HepG2 (cell line): Measurements from ENCODE around the gene VWA5B1. TPM values are rescaled to one million over a fixed set of nuclear protein-coding genes. Genes with fewer than 3 reads are reported as not detected.

Source experiments
- ATAC-seq: fragments of 200-7000 bp; cut with Tn5 transposase; 3 replicates; pipeline ENCODE4 v1.9.1; 2020; ENCODE audit warnings: mild to moderate bottlenecking, moderate library complexity
- BruUV-seq: library from RNA; stranded (reverse); fragments of 400-500 nt; replicated peaks from 2 replicates; lab custom pipeline; 2021; lab: Mats Ljungman, UMichigan
- CTCF ChIA-PET: fragments of 300-600 bp; formaldehyde crosslinking; extraction: SDS; loops from one replicate; lab custom pipeline; 2021; ENCODE audit warnings: low total read pairs, inconsistent platforms, low intra/inter-chr PET ratio; lab: Yijun Ruan, JAX
- POLR2A ChIA-PET: fragments of 350-600 bp; sonication (Branson Sonifier 250); formaldehyde crosslinking; loops from one replicate; lab custom pipeline; 2020; ENCODE audit warnings: antibody characterized with exemption, inconsistent platforms; lab: Yijun Ruan, JAX
- DNase-seq: peaks from one replicate; pipeline ENCODE4 v3.0.0-alpha.2; 2015; ENCODE audit warnings: low spot score
- FAIRE-seq: peaks from 3 replicates; lab custom pipeline; 2011; peaks lifted over from hg19 to GRCh38; lab: Jason Lieb, UNC
- H2AFZ ChIP-seq: one replicate; pipeline ENCODE4 v1.6.1; 2011; ENCODE audit warnings: low read length, inconsistent platforms
- H3K27ac ChIP-seq: fragments of 300-600 bp; 3 replicates; pipeline ENCODE4 v1.8.0; 2011; ENCODE audit warnings: mixed run types, mild to moderate bottlenecking, mixed read lengths, low read length, inconsistent platforms; ENCODE audit not compliant: insufficient read depth; ENCODE audit errors: extremely low read length
- H3K27me3 ChIP-seq, 2 experiments: fragments of 200-600 bp in 1 of 2; 2 replicates in 1 of 2; 3 replicates in 1 of 2; pipeline versions ENCODE4 v1.6.0 to v1.8.0; 2011; ENCODE audit warnings: low read length in 2 of 2, mild to moderate bottlenecking in 2 of 2, moderate library complexity in 2 of 2, inconsistent platforms in 1 of 2; ENCODE audit not compliant: insufficient read depth in 2 of 2, control insufficient read depth in 1 of 2
- H3K36me3 ChIP-seq, 2 experiments: fragments of 200-600 bp in 1 of 2; replicated peaks in 1 of 2; 2 replicates in 1 of 2; 3 replicates in 1 of 2; pipeline versions ENCODE4 v1.5.1 to v1.8.0; 2011; ENCODE audit warnings: low read length in 2 of 2, inconsistent platforms in 1 of 2; ENCODE audit not compliant: insufficient read depth in 2 of 2, control insufficient read depth in 1 of 2
- H3K4me1 ChIP-seq: 2 replicates; pipeline ENCODE4 v1.5.1; 2012; ENCODE audit warnings: low read length, inconsistent platforms; ENCODE audit not compliant: insufficient read depth
- H3K4me2 ChIP-seq: 2 replicates; pipeline ENCODE4 v1.6.0; 2011; ENCODE audit warnings: low read depth, low read length, inconsistent platforms
- H3K4me3 ChIP-seq, 3 experiments: fragments of 200-600 bp in 1 of 3; sonication (generic), shearing (Covaris generic) in 1 of 3; replicated peaks in 1 of 3; 2 replicates each; pipeline ENCODE4 v1.5.1; 2011 to 2016; ENCODE audit warnings: low read length in 3 of 3, inconsistent platforms in 2 of 3, low read depth in 2 of 3, mild to moderate bottlenecking in 2 of 3, control low read depth in 1 of 3, mixed read lengths in 1 of 3; ENCODE audit not compliant: insufficient read depth in 1 of 3
- H3K79me2 ChIP-seq: one replicate; pipeline ENCODE4 v1.6.1; 2011; ENCODE audit warnings: low read length, inconsistent platforms; ENCODE audit not compliant: insufficient read depth
- H3K9ac ChIP-seq: 2 replicates; pipeline ENCODE4 v1.6.0; 2011; ENCODE audit warnings: mild to moderate bottlenecking, low read depth, low read length, inconsistent platforms; ENCODE audit not compliant: insufficient read depth
- H3K9me3 ChIP-seq: 2 replicates; pipeline ENCODE4 v1.5.1; 2012; ENCODE audit warnings: mild to moderate bottlenecking, low read length
- H4K20me1 ChIP-seq: 2 replicates; pipeline ENCODE4 v1.6.0; 2011; ENCODE audit warnings: inconsistent platforms, mild to moderate bottlenecking, low read length, moderate library complexity; ENCODE audit not compliant: insufficient read depth
- EED ChIP-seq: sonication (generic); formaldehyde crosslinking; IDR thresholded peaks from 2 replicates; pipeline ENCODE4 v1.5.0; 2020; ENCODE audit warnings: mild to moderate bottlenecking, missing genetic modification reagents
- RFXANK ChIP-seq: IDR thresholded peaks from 2 replicates; pipeline ENCODE4 v1.6.1; 2016
- SETDB1 ChIP-seq: sonication (generic); formaldehyde crosslinking; IDR thresholded peaks from 2 replicates; pipeline ENCODE4 v1.5.1; 2020; ENCODE audit warnings: missing genetic modification reagents, mild to moderate bottlenecking, borderline replicate concordance
- SP140L ChIP-seq: sonication (generic); formaldehyde crosslinking; IDR thresholded peaks from 2 replicates; pipeline ENCODE4 v1.4.0; 2020; ENCODE audit warnings: missing genetic modification reagents, borderline replicate concordance
- TCF12 ChIP-seq, 2 experiments: fragments of 450-650 bp in 1 of 2; sonication (generic) in 1 of 2; formaldehyde crosslinking in 1 of 2; IDR thresholded peaks; 2 replicates each; pipeline versions ENCODE4 v1.6.1 to v1.8.0; 2017 to 2022; ENCODE audit warnings: antibody characterized with exemption in 1 of 2, mild to moderate bottlenecking in 1 of 2, missing genetic modification reagents in 1 of 2, moderate library complexity in 1 of 2
- U2AF1 ChIP-seq: fragments of 200-400 bp; formaldehyde crosslinking; optimal IDR thresholded peaks from 2 replicates; pipeline ENCODE3; 2017; ENCODE audit warnings: mild to moderate bottlenecking, low read depth, low read length
- ZNF441 ChIP-seq: sonication (generic); formaldehyde crosslinking; IDR thresholded peaks from 2 replicates; pipeline ENCODE4 v1.7.0; 2021; ENCODE audit warnings: missing genetic modification reagents, borderline replicate concordance
- ZNF570 ChIP-seq: sonication (generic); formaldehyde crosslinking; IDR thresholded peaks from 2 replicates; pipeline ENCODE4 v1.4.0; 2020; ENCODE audit warnings: mild to moderate bottlenecking, missing genetic modification reagents, borderline replicate concordance
- ZNF782 ChIP-seq: sonication (generic); formaldehyde crosslinking; IDR thresholded peaks from 2 replicates; pipeline ENCODE4 v1.4.0; 2020; ENCODE audit warnings: missing genetic modification reagents, mild to moderate bottlenecking, borderline replicate concordance
- WGBS: methylation state at CpG from one replicate; pipeline ENCODE4 v1.1.6; 2017; ENCODE audit warnings: low lambda C conversion rate; 5-methylcytosine and 5-hydroxymethylcytosine counted together
- in situ Hi-C: cut with HindIII; loops from 2 replicates; pipeline ENCODE4 v1.10.0; 2017; ENCODE audit warnings: low pct_unique_long_range_greater_than_20kb; ENCODE audit not compliant: extremely low pct_ligation_motif_present
- intact Hi-C: fragments of 100-400 bp; cut with micrococcal nuclease; formaldehyde crosslinking; loops from one replicate; pipeline ENCODE4 v1.10.0; 2022; ENCODE audit not compliant: unreplicated experiment
- polyA plus RNA-seq, 8 experiments: library from polyadenylated mRNA; depleted of rRNA in 3 of 8; stranded (reverse) in 7 of 8; unstranded in 1 of 8; fragments of >200 nt; fragmentation: Illumina TruSeq in 4 of 8; extraction: Trizol in 4 of 8; gene quantifications; 2 replicates each; pipeline versions ENCODE4 v1.2.1 to v1.2.3, GENCODE V29; 2011 to 2016; ENCODE audit warnings: low read depth in 4 of 8, missing spikeins in 1 of 8, mixed read lengths in 1 of 8; ENCODE audit not compliant: insufficient read depth in 1 of 8
- total RNA-seq, 5 experiments: library from RNA; depleted of rRNA; stranded (reverse); fragments of >200 nt; fragmentation: Illumina TruSeq; extraction: Trizol; gene quantifications; 2 replicates each; pipeline ENCODE4 v1.2.3, GENCODE V29; 2016; ENCODE audit warnings: low read depth in 1 of 5
- TF ChIP-seq, protein P1 (sequence below): sonication (generic); formaldehyde crosslinking; IDR thresholded peaks from 2 replicates; pipeline ENCODE4 v1.4.0; 2020; ENCODE audit warnings: missing genetic modification reagents
- TF ChIP-seq, protein P2 (sequence below): sonication (generic); formaldehyde crosslinking; IDR thresholded peaks from 2 replicates; pipeline ENCODE4 v1.5.1; 2020; ENCODE audit warnings: mild to moderate bottlenecking, missing genetic modification reagents, borderline replicate concordance
- TF ChIP-seq, protein P3 (sequence below): sonication (generic); formaldehyde crosslinking; IDR thresholded peaks from 2 replicates; pipeline ENCODE4 v1.8.0; 2022; ENCODE audit warnings: mild to moderate bottlenecking, missing genetic modification reagents

Gene VWA5B1
- total and polyA plus RNA-seq, 2 of the 13 experiments (the other 11 are each of a cell fraction or from before 2014, with no cell fraction given): not detected

DNA sequence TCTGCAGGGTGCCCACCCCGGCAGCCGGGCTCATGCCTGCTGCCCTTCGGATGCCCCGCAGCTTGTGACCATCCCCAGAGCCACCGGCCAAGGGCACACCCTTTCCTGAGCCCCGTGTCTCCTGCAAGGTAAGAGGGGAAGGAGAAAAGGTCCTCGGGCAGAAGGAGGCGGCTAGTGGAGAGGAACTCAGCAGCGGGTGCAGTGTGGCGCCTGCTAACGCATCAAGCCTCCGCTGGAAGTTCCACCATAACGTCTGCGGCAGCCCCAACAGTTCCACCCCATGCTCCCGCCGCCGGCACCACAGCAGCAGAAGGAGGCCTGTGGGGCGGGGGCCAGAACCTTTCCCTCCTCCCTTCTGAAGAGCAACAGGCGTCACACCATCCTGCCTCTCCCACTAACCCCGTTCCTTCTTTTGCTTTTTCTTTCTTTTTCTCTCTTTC, 990 bp downstream of the VWA5B1 start:
- no peak overlapping the region for H2AFZ ChIP-seq
- CTCF ChIA-PET: no interaction called here
- no peak overlapping the region for H3K4me3 ChIP-seq
- DNase-seq (no peak), ATAC-seq (no peak), FAIRE-seq (no peak)
- WGBS: 13% methylated on average over 12 of the region's 20 CpGs
- in situ Hi-C loops: no loop called here
- POLR2A ChIA-PET: no interaction called here
- no peak overlapping the region for H3K4me2 ChIP-seq
- no peaks in the 10 kb centered on the region for H3K4me1 ChIP-seq
- H3K79me2 ChIP-seq: no peaks in the 10 kb centered on the region
- no peaks in the 10 kb centered on the region for H4K20me1 ChIP-seq
- H3K9ac ChIP-seq: no peak overlapping the region
- intact Hi-C loops: no loop called here
- H3K9me3 ChIP-seq: no peaks in the 10 kb centered on the region
- H3K36me3 ChIP-seq: no peaks in the 10 kb centered on the region
- BruUV-seq: no TSS peak
- H3K27ac ChIP-seq: no peak overlapping the region
- H3K27me3 ChIP-seq: peaks cover 0 to 66% of the 10 kb centered on the region in 2 experiments; a peak in 4 of 5 replicates
- TF ChIP-seq RFXANK (no peak), EED (CRISPR knock-in tag) (no peak), SETDB1 (no peak), U2AF1 (no peak), ZNF570 (no peak), ZNF782 (CRISPR knock-in tag) (no peak), SP140L (CRISPR knock-in tag) (no peak), ZNF441 (CRISPR knock-in tag) (no peak), TCF12 (IDR thresholded peaks at IDR 0.05) (no peak), TCF12 (CRISPR knock-in tag; IDR thresholded peaks at IDR 0.05) (no peak)
- TF ChIP-seq, protein P1, sequence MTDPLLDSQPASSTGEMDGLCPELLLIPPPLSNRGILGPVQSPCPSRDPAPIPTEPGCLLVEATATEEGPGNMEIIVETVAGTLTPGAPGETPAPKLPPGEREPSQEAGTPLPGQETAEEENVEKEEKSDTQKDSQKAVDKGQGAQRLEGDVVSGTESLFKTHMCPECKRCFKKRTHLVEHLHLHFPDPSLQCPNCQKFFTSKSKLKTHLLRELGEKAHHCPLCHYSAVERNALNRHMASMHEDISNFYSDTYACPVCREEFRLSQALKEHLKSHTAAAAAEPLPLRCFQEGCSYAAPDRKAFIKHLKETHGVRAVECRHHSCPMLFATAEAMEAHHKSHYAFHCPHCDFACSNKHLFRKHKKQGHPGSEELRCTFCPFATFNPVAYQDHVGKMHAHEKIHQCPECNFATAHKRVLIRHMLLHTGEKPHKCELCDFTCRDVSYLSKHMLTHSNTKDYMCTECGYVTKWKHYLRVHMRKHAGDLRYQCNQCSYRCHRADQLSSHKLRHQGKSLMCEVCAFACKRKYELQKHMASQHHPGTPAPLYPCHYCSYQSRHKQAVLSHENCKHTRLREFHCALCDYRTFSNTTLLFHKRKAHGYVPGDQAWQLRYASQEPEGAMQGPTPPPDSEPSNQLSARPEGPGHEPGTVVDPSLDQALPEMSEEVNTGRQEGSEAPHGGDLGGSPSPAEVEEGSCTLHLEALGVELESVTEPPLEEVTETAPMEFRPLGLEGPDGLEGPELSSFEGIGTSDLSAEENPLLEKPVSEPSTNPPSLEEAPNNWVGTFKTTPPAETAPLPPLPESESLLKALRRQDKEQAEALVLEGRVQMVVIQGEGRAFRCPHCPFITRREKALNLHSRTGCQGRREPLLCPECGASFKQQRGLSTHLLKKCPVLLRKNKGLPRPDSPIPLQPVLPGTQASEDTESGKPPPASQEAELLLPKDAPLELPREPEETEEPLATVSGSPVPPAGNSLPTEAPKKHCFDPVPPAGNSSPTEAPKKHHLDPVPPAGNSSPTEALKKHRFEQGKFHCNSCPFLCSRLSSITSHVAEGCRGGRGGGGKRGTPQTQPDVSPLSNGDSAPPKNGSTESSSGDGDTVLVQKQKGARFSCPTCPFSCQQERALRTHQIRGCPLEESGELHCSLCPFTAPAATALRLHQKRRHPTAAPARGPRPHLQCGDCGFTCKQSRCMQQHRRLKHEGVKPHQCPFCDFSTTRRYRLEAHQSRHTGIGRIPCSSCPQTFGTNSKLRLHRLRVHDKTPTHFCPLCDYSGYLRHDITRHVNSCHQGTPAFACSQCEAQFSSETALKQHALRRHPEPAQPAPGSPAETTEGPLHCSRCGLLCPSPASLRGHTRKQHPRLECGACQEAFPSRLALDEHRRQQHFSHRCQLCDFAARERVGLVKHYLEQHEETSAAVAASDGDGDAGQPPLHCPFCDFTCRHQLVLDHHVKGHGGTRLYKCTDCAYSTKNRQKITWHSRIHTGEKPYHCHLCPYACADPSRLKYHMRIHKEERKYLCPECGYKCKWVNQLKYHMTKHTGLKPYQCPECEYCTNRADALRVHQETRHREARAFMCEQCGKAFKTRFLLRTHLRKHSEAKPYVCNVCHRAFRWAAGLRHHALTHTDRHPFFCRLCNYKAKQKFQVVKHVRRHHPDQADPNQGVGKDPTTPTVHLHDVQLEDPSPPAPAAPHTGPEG: no peak
- TF ChIP-seq, protein P2, sequence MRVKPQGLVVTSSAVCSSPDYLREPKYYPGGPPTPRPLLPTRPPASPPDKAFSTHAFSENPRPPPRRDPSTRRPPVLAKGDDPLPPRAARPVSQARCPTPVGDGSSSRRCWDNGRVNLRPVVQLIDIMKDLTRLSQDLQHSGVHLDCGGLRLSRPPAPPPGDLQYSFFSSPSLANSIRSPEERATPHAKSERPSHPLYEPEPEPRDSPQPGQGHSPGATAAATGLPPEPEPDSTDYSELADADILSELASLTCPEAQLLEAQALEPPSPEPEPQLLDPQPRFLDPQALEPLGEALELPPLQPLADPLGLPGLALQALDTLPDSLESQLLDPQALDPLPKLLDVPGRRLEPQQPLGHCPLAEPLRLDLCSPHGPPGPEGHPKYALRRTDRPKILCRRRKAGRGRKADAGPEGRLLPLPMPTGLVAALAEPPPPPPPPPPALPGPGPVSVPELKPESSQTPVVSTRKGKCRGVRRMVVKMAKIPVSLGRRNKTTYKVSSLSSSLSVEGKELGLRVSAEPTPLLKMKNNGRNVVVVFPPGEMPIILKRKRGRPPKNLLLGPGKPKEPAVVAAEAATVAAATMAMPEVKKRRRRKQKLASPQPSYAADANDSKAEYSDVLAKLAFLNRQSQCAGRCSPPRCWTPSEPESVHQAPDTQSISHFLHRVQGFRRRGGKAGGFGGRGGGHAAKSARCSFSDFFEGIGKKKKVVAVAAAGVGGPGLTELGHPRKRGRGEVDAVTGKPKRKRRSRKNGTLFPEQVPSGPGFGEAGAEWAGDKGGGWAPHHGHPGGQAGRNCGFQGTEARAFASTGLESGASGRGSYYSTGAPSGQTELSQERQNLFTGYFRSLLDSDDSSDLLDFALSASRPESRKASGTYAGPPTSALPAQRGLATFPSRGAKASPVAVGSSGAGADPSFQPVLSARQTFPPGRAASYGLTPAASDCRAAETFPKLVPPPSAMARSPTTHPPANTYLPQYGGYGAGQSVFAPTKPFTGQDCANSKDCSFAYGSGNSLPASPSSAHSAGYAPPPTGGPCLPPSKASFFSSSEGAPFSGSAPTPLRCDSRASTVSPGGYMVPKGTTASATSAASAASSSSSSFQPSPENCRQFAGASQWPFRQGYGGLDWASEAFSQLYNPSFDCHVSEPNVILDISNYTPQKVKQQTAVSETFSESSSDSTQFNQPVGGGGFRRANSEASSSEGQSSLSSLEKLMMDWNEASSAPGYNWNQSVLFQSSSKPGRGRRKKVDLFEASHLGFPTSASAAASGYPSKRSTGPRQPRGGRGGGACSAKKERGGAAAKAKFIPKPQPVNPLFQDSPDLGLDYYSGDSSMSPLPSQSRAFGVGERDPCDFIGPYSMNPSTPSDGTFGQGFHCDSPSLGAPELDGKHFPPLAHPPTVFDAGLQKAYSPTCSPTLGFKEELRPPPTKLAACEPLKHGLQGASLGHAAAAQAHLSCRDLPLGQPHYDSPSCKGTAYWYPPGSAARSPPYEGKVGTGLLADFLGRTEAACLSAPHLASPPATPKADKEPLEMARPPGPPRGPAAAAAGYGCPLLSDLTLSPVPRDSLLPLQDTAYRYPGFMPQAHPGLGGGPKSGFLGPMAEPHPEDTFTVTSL (CRISPR knock-in tag): no peak
- TF ChIP-seq, protein P3, sequence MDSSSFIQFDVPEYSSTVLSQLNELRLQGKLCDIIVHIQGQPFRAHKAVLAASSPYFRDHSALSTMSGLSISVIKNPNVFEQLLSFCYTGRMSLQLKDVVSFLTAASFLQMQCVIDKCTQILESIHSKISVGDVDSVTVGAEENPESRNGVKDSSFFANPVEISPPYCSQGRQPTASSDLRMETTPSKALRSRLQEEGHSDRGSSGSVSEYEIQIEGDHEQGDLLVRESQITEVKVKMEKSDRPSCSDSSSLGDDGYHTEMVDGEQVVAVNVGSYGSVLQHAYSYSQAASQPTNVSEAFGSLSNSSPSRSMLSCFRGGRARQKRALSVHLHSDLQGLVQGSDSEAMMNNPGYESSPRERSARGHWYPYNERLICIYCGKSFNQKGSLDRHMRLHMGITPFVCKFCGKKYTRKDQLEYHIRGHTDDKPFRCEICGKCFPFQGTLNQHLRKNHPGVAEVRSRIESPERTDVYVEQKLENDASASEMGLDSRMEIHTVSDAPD (CRISPR knock-in tag): no peak
